ENCODE data around the gene HABP2. TPM values are rescaled to one million over a fixed set of nuclear protein-coding genes. Genes with fewer than 3 reads are reported as not detected.

HABP2 gene
- polyA plus RNA-seq, 3 donors, result not detected

- H3K79me2 ChIP-seq (ENCODE audit: insufficient read depth, low read length), result no peaks in the 10 kb centered on the region
- WGBS (ENCODE audit: insufficient coverage), result 100% methylated on average over 1 of the region's 1 CpG
- Mint-ChIP-seq H3K9me3 (no peaks in the 10 kb centered on the region), H3K36me3 (no peaks in the 10 kb centered on the region), H3K27ac (no peak overlapping the region), H3K4me3 (no peak overlapping the region), H3K4me1 (no peaks in the 10 kb centered on the region), H3K27me3 (ENCODE audit: low read depth in 3 of 3) (peaks cover 2 to 7% (median 6%) of the 10 kb centered on the region in 3 donors)
- no peak overlapping the region for H3K27ac ChIP-seq (ENCODE audit: low read depth in 1 of 2, low read length in 2 of 2)
- H3K9me3 ChIP-seq (replicated peaks in 1 of 2; ENCODE audit: control insufficient read depth in 1 of 2, insufficient read depth in 1 of 2, low read length in 2 of 2), result no peaks in the 10 kb centered on the region
- no peaks in the 10 kb centered on the region for H3K36me3 ChIP-seq (replicated peaks in 1 of 2; ENCODE audit: control insufficient read depth in 1 of 2, insufficient read depth in 2 of 2, low read length in 2 of 2)
- no peak overlapping the region for H2AFZ ChIP-seq (ENCODE audit: insufficient read depth, low read depth, low read length, poor library complexity, severe bottlenecking)
- no peak for DNase-seq
- H3K4me3 ChIP-seq (replicated peaks in 1 of 3; ENCODE audit: low read depth in 2 of 3, low read length in 3 of 3), result no peak overlapping the region
- H3K4me2 ChIP-seq (replicated peaks; ENCODE audit: extremely low read depth, low read length, poor library complexity, severe bottlenecking), result no peak overlapping the region
- intact Hi-C loops (cut with micrococcal nuclease), result no loop called here
- TF ChIP-seq CTCF (IDR thresholded peaks at IDR 0.05), result no peak
- H3K27me3 ChIP-seq (ENCODE audit: control insufficient read depth in 2 of 2, insufficient read depth in 2 of 2, low read length in 2 of 2), result no peaks in the 10 kb centered on the region
- H3K9ac ChIP-seq (ENCODE audit: insufficient read depth, low read length, poor library complexity, severe bottlenecking), result no peak overlapping the region
- no peaks in the 10 kb centered on the region for H4K20me1 ChIP-seq (ENCODE audit: insufficient read depth, low read length)
- H3K4me1 ChIP-seq (ENCODE audit: control insufficient read depth in 1 of 2, insufficient read depth in 2 of 2, low read length in 2 of 2), result no peaks in the 10 kb centered on the region
These were observed 28.2 kb downstream of the HABP2 start for GRCh38 chr10:113581092-113581491.

GRCh38 chr10:113583571-113583970, 30.7 kb downstream of the HABP2 start:
- Histone ChIP-seq H4K20me1 (ENCODE audit: insufficient read depth, low read length) (no peaks in the 10 kb centered on the region), H3K4me3 (replicated peaks in 1 of 3; ENCODE audit: low read depth in 2 of 3, low read length in 3 of 3) (no peak overlapping the region), H3K4me2 (replicated peaks; ENCODE audit: extremely low read depth, low read length, poor library complexity, severe bottlenecking) (no peak overlapping the region), H3K36me3 (replicated peaks in 1 of 2; ENCODE audit: control insufficient read depth in 1 of 2, insufficient read depth in 2 of 2, low read length in 2 of 2) (no peaks in the 10 kb centered on the region), H3K27me3 (ENCODE audit: control insufficient read depth in 2 of 2, insufficient read depth in 2 of 2, low read length in 2 of 2) (no peaks in the 10 kb centered on the region), H3K4me1 (ENCODE audit: control insufficient read depth in 1 of 2, insufficient read depth in 2 of 2, low read length in 2 of 2) (no peaks in the 10 kb centered on the region), H3K27ac (ENCODE audit: low read depth in 1 of 2, low read length in 2 of 2) (no peak overlapping the region), H3K9me3 (replicated peaks in 1 of 2; ENCODE audit: control insufficient read depth in 1 of 2, insufficient read depth in 1 of 2, low read length in 2 of 2) (no peaks in the 10 kb centered on the region), H2AFZ (ENCODE audit: insufficient read depth, low read depth, low read length, poor library complexity, severe bottlenecking) (no peak overlapping the region), H3K9ac (ENCODE audit: insufficient read depth, low read length, poor library complexity, severe bottlenecking) (no peak overlapping the region), H3K79me2 (ENCODE audit: insufficient read depth, low read length) (no peaks in the 10 kb centered on the region)
- no peak for DNase-seq
- Mint-ChIP-seq H3K27me3 (ENCODE audit: low read depth in 3 of 3) (peaks cover 5 to 6% (median 5%) of the 10 kb centered on the region in 3 donors), H3K9me3 (no peaks in the 10 kb centered on the region), H3K27ac (no peak overlapping the region), H3K36me3 (no peaks in the 10 kb centered on the region), H3K4me1 (no peaks in the 10 kb centered on the region), H3K4me3 (no peak overlapping the region)
- intact Hi-C loops (cut with micrococcal nuclease), result no loop called here
- 100% methylated on average over 1 of the region's 3 CpGs for WGBS (ENCODE audit: insufficient coverage)
- TF ChIP-seq CTCF (IDR thresholded peaks at IDR 0.05), result no peak

Measured in CD14-positive monocyte (primary cell).